SK-N-SH treated with all-trans-retinoic acid at 6 μM for 48 hours (cell line): ENCODE measurements around the gene SLC2A4RG.

Experiments used
- BACH2 ChIP-seq: fragments of 250-450 bp; sonication (Bioruptor Pico); IDR thresholded peaks from 2 replicates; pipeline ENCODE4 v1.9.0; 2021; ENCODE audit warnings: mild to moderate bottlenecking, borderline replicate concordance
- SNAI2 ChIP-seq: fragments of 250-450 bp; sonication (Bioruptor Pico); IDR thresholded peaks from 2 replicates; pipeline ENCODE4 v1.5.0; 2020; ENCODE audit warnings: mild to moderate bottlenecking, moderate library complexity
- TCF4 ChIP-seq: fragments of 250-450 bp; sonication (Bioruptor Pico); IDR thresholded peaks from 2 replicates; pipeline ENCODE4 v1.8.0; 2021; ENCODE audit warnings: mild to moderate bottlenecking, moderate library complexity, borderline replicate concordance
- TF ChIP-seq, protein P1 (sequence below): fragments of 250-450 bp; sonication (Bioruptor Pico); IDR thresholded peaks from 2 replicates; pipeline ENCODE4 v1.8.0; 2020; ENCODE audit warnings: mild to moderate bottlenecking, moderate library complexity, borderline replicate concordance

DNA sequence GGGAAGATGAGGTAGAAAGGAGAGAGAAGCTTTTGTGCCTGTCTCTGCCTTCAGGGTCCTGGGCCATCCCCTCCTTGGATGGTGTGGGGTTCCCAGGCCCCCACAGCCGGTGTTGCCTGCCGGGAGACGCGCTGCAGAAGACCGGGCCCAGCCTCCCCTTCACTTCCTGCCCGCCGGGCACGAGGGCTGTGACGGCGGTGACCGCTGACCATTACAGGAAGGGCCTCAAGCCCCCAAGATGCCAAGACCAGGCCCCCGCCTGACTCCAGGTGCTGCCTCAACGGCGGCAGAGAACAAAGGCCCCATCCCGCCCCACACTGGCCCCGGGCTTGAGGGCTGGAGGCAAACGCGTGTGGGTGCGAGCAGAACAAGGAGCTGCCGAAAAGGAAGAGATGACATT, 53.3 kb downstream of the SLC2A4RG start:
- TF ChIP-seq, protein P1, sequence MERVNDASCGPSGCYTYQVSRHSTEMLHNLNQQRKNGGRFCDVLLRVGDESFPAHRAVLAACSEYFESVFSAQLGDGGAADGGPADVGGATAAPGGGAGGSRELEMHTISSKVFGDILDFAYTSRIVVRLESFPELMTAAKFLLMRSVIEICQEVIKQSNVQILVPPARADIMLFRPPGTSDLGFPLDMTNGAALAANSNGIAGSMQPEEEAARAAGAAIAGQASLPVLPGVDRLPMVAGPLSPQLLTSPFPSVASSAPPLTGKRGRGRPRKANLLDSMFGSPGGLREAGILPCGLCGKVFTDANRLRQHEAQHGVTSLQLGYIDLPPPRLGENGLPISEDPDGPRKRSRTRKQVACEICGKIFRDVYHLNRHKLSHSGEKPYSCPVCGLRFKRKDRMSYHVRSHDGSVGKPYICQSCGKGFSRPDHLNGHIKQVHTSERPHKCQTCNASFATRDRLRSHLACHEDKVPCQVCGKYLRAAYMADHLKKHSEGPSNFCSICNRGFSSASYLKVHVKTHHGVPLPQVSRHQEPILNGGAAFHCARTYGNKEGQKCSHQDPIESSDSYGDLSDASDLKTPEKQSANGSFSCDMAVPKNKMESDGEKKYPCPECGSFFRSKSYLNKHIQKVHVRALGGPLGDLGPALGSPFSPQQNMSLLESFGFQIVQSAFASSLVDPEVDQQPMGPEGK, result no peak
- TF ChIP-seq BACH2 (CRISPR knock-in tag), result no peak
- no peak for TF ChIP-seq TCF4 (CRISPR knock-in tag)
- TF ChIP-seq SNAI2 (CRISPR knock-in tag), result no peak
